Liver (tissue), 3 donors: ENCODE measurements around the gene PLXND1.

Experiments
- CTCF ChIP-seq: fragments of 150-350 bp; IDR thresholded peaks from 2 replicates; pipeline ENCODE4 v1.5.1; 2017; ENCODE audit warnings: improper control_type of control experiment, low read depth, low read length; ENCODE audit not compliant: missing input control
- EGR1 ChIP-seq, 2 donors: IDR thresholded peaks; 2 replicates each; pipeline ENCODE4 v1.6.1; 2016 to 2018; ENCODE audit warnings: antibody characterized with exemption in 2 of 2, low read depth in 2 of 2
- FOXA1 ChIP-seq: IDR thresholded peaks from 2 replicates; pipeline ENCODE4 v1.6.1; 2016; ENCODE audit warnings: antibody characterized with exemption
- GABPA ChIP-seq, 2 donors: IDR thresholded peaks in 1 of 2; conservative IDR thresholded peaks in 1 of 2; 2 replicates each; pipeline ENCODE4 v1.6.1; 2016; ENCODE audit warnings: antibody characterized with exemption in 2 of 2, mild to moderate bottlenecking in 1 of 2, moderate library complexity in 1 of 2
- JUND ChIP-seq, 2 donors: IDR thresholded peaks; 2 replicates each; pipeline ENCODE4 v1.6.1; 2016; ENCODE audit warnings: antibody characterized with exemption in 2 of 2
- NR2F2 ChIP-seq: IDR thresholded peaks from 2 replicates; pipeline ENCODE4 v1.6.1; 2016; ENCODE audit warnings: antibody characterized with exemption
- RAD21 ChIP-seq, 2 donors: IDR thresholded peaks; 2 replicates each; pipeline ENCODE4 v1.6.1; 2016; ENCODE audit warnings: antibody characterized with exemption in 2 of 2, mild to moderate bottlenecking in 2 of 2
- REST ChIP-seq: IDR thresholded peaks from 2 replicates; pipeline ENCODE4 v1.6.1; 2016; ENCODE audit warnings: antibody characterized with exemption, mild to moderate bottlenecking
- RXRA ChIP-seq, 2 donors: IDR thresholded peaks; 2 replicates each; pipeline ENCODE4 v1.6.1; 2017 to 2018; ENCODE audit warnings: antibody characterized with exemption in 2 of 2, mild to moderate bottlenecking in 1 of 2
- TAF1 ChIP-seq: conservative IDR thresholded peaks from 2 replicates; pipeline ENCODE4 v1.6.1; 2016; ENCODE audit warnings: antibody characterized with exemption, mild to moderate bottlenecking
- YY1 ChIP-seq: IDR thresholded peaks from 2 replicates; pipeline ENCODE4 v1.6.1; 2016; ENCODE audit warnings: antibody characterized with exemption, mild to moderate bottlenecking
- TF ChIP-seq, protein P1 (sequence below): IDR thresholded peaks from 2 replicates; pipeline ENCODE4 v1.6.1; 2016; ENCODE audit warnings: antibody characterized with exemption
- TF ChIP-seq, protein P2 (sequence below): IDR thresholded peaks from 2 replicates; pipeline ENCODE4 v1.6.1; 2016; ENCODE audit warnings: antibody characterized with exemption
- donor health status: healthy.
- donor health status: healthy.

DNA sequence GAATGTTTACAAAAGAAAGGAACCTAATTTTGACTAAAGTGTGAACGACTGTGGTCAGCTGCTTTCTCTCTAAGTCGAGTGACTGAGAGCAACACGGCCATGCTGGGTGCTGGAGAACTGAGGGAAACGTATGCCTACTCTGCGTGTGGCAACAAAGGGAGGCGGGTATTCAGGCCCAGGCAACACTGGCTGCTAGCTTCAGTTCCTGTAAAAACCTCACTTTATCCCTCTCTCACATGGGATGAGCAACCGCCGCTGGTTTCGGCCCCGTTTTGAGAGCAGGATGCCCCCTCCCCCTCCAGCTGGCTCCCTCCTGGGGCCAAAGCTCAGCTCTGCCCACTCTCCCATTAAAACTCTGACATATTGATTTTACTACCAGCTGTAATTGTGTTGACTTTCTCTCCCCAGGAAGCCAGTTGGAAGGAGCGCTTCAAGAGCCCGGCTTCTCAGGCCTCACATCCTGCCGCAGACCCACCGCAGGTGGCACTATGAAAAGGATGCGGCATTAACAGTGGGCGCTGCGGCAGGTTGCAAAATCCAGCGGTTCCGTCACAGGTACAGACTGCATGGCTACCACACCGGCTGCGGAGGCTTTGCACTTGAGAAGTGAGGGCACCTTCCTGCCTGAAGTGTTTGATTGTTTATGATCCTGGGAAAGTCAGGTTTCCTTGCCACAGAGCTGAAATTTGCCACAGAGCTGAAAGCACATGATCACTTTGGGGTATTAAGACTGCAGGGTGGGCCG is 12.7 kb downstream of the PLXND1 start:
- TF ChIP-seq RAD21 (IDR thresholded peaks at IDR 0.05) (no peak), JUND (IDR thresholded peaks at IDR 0.05) (no peak), EGR1 (IDR thresholded peaks at IDR 0.05; ENCODE audit: low read depth in 2 of 2) (no peak), CTCF (no peak), NR2F2 (no peak), REST (no peak), YY1 (no peak), TAF1 (no peak), GABPA (IDR thresholded peaks at IDR 0.05 in 1 of 2, conservative IDR thresholded peaks at IDR 0.05 in 1 of 2) (no peak), RXRA (IDR thresholded peaks at IDR 0.05) (no peak), FOXA1 (no peak)
- TF ChIP-seq, protein P1, sequence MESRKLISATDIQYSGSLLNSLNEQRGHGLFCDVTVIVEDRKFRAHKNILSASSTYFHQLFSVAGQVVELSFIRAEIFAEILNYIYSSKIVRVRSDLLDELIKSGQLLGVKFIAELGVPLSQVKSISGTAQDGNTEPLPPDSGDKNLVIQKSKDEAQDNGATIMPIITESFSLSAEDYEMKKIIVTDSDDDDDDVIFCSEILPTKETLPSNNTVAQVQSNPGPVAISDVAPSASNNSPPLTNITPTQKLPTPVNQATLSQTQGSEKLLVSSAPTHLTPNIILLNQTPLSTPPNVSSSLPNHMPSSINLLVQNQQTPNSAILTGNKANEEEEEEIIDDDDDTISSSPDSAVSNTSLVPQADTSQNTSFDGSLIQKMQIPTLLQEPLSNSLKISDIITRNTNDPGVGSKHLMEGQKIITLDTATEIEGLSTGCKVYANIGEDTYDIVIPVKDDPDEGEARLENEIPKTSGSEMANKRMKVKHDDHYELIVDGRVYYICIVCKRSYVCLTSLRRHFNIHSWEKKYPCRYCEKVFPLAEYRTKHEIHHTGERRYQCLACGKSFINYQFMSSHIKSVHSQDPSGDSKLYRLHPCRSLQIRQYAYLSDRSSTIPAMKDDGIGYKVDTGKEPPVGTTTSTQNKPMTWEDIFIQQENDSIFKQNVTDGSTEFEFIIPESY = no peak
- TF ChIP-seq, protein P2, sequence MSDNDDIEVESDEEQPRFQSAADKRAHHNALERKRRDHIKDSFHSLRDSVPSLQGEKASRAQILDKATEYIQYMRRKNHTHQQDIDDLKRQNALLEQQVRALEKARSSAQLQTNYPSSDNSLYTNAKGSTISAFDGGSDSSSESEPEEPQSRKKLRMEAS = no peak
